GM12878 (cell line): ENCODE results near the gene AARSD1. TPM values are rescaled to one million over a fixed set of nuclear protein-coding genes. Genes with fewer than 3 reads are reported as not detected.

ENCODE experiments used
- ATAC-seq: fragments of 200-7000 bp; cut with Tn5 transposase; 3 replicates; pipeline ENCODE4 v1.9.1; 2020; ENCODE audit warnings: mild to moderate bottlenecking, moderate library complexity
- BruUV-seq: library from RNA; stranded (reverse); fragments of 400-500 nt; replicated peaks from 2 replicates; lab custom pipeline; 2021; lab: Mats Ljungman, UMichigan
- CTCF ChIA-PET: fragments of 300-600 bp; sonication (Branson Sonifier 250); formaldehyde crosslinking; extraction: SDS; loops from one replicate; lab custom pipeline; 2021; ENCODE audit warnings: inconsistent platforms; lab: Yijun Ruan, JAX
- POLR2A ChIA-PET: fragments of 350-600 bp; formaldehyde crosslinking; extraction: SDS; loops from one replicate; lab custom pipeline; 2021; ENCODE audit warnings: inconsistent platforms; lab: Charles Lee
- RAD21 ChIA-PET: fragments of 300-600 bp; sonication (Branson Sonifier 250); formaldehyde crosslinking; loops from one replicate; lab custom pipeline; 2023; ENCODE audit warnings: antibody characterized with exemption; ENCODE audit not compliant: unreplicated experiment; lab: Charles Lee
- SMC1A ChIA-PET: fragments of 300-600 bp; sonication (Branson Sonifier 250); formaldehyde crosslinking; loops from one replicate; lab custom pipeline; 2023; ENCODE audit not compliant: unreplicated experiment, uncharacterized antibody; lab: Charles Lee
- DNase-seq: peaks from one replicate; pipeline ENCODE4 v3.0.0-alpha.2; 2011; ENCODE audit warnings: low read depth, low spot score
- FAIRE-seq: peaks from 3 replicates; lab custom pipeline; 2011; peaks lifted over from hg19 to GRCh38; lab: Jason Lieb, UNC
- H2AFZ ChIP-seq: 2 replicates; pipeline ENCODE4 v1.6.0; 2011; ENCODE audit warnings: low read depth, low read length, control low read depth; ENCODE audit not compliant: control insufficient read depth
- H3K27ac ChIP-seq: 2 replicates; pipeline ENCODE4 v1.5.1; 2011; ENCODE audit warnings: control low read depth; ENCODE audit not compliant: control insufficient read depth, insufficient read depth
- H3K27me3 ChIP-seq, 2 experiments: replicated peaks in 1 of 2; 2 replicates each; pipeline versions ENCODE4 v1.6.0 to v1.6.1; 2011; ENCODE audit warnings: low read length in 1 of 2; ENCODE audit not compliant: control insufficient read depth in 2 of 2, insufficient read depth in 2 of 2
- H3K36me3 ChIP-seq, 2 experiments: 2 replicates each; pipeline ENCODE4 v1.5.1; 2011; ENCODE audit warnings: low read length in 1 of 2; ENCODE audit not compliant: control insufficient read depth in 2 of 2, insufficient read depth in 2 of 2
- H3K4me1 ChIP-seq: 2 replicates; pipeline ENCODE4 v1.6.1; 2011; ENCODE audit warnings: mild to moderate bottlenecking, low read length, moderate library complexity, mixed read lengths; ENCODE audit not compliant: control insufficient read depth, insufficient read depth
- H3K4me2 ChIP-seq: 2 replicates; pipeline ENCODE4 v1.6.0; 2011; ENCODE audit warnings: control low read depth; ENCODE audit not compliant: control insufficient read depth, insufficient read depth
- H3K4me3 ChIP-seq: fragments of 200-600 bp; sonication (generic); 2 replicates; pipeline ENCODE4 v1.5.1; 2016
- H3K79me2 ChIP-seq: 2 replicates; pipeline ENCODE4 v1.6.0; 2011; ENCODE audit warnings: low read length; ENCODE audit not compliant: control insufficient read depth, insufficient read depth
- H3K9ac ChIP-seq: 2 replicates; pipeline ENCODE4 v1.8.0; 2011; ENCODE audit warnings: low read length, control low read depth, mixed read lengths; ENCODE audit not compliant: control insufficient read depth, insufficient read depth
- H3K9me3 ChIP-seq: replicated peaks from 3 replicates; pipeline ENCODE4 v1.5.1; 2011; ENCODE audit warnings: mild to moderate bottlenecking, low read length; ENCODE audit not compliant: control insufficient read depth, insufficient read depth
- H4K20me1 ChIP-seq: 2 replicates; pipeline ENCODE4 v1.6.0; 2011; ENCODE audit not compliant: control insufficient read depth, insufficient read depth
- BHLHE40 ChIP-seq, 2 experiments: fragments of 450-650 bp in 1 of 2; IDR thresholded peaks; 2 replicates each; pipeline ENCODE4 v1.6.1; 2011 to 2017; ENCODE audit warnings: low read depth in 2 of 2, borderline replicate concordance in 1 of 2, improper control_type of control experiment in 1 of 2, low read length in 1 of 2, mild to moderate bottlenecking in 1 of 2
- CEBPB ChIP-seq, 2 experiments: fragments of 150-350 bp in 1 of 2; IDR thresholded peaks; 2 replicates each; pipeline ENCODE4 v1.6.1; 2012 to 2014; ENCODE audit warnings: low read depth in 2 of 2, low read length in 2 of 2, borderline replicate concordance in 1 of 2, inconsistent platforms in 1 of 2
- CREB1 ChIP-seq: IDR thresholded peaks from 2 replicates; pipeline ENCODE4 v1.6.1; 2012; ENCODE audit warnings: low read depth, mild to moderate bottlenecking, inconsistent platforms
- DPF2 ChIP-seq: fragments of 450-650 bp; IDR thresholded peaks from 2 replicates; pipeline ENCODE4 v1.6.1; 2017; ENCODE audit warnings: mild to moderate bottlenecking
- FOXK2 ChIP-seq: fragments of 450-650 bp; IDR thresholded peaks from 2 replicates; pipeline ENCODE4 v1.6.1; 2017; ENCODE audit warnings: mild to moderate bottlenecking, moderate library complexity
- KAT2A ChIP-seq: conservative IDR thresholded peaks from 2 replicates; pipeline ENCODE4 v1.6.1; 2011; ENCODE audit warnings: low read depth, low read length; ENCODE audit not compliant: control insufficient read depth
- MYC ChIP-seq: IDR thresholded peaks from 2 replicates; pipeline ENCODE4 v1.6.1; 2011; ENCODE audit warnings: mild to moderate bottlenecking, low read length, moderate library complexity, inconsistent platforms; ENCODE audit not compliant: insufficient read depth, insufficient replicate concordance, insufficient read length, severe bottlenecking
- NFXL1 ChIP-seq: fragments of 450-650 bp; IDR thresholded peaks from 2 replicates; pipeline ENCODE4 v1.6.1; 2017; ENCODE audit warnings: antibody characterized with exemption, mild to moderate bottlenecking, borderline replicate concordance
- PML ChIP-seq: IDR thresholded peaks from 2 replicates; pipeline ENCODE4 v1.6.1; 2012; ENCODE audit warnings: low read length, inconsistent platforms
- POLR2AphosphoS5 ChIP-seq: IDR thresholded peaks from 2 replicates; pipeline ENCODE4 v1.6.1; 2011; ENCODE audit warnings: mild to moderate bottlenecking, low read length, inconsistent platforms
- SREBF1 ChIP-seq: IDR thresholded peaks from 2 replicates; pipeline ENCODE4 v1.6.1; 2012; ENCODE audit warnings: mild to moderate bottlenecking, low read length
- SREBF2 ChIP-seq: IDR thresholded peaks from 2 replicates; pipeline ENCODE4 v1.6.1; 2012; ENCODE audit warnings: mild to moderate bottlenecking, low read length
- TCF3 ChIP-seq: IDR thresholded peaks from 2 replicates; pipeline ENCODE4 v1.6.1; 2012; ENCODE audit warnings: low read depth, mild to moderate bottlenecking, low read length, borderline replicate concordance; ENCODE audit not compliant: insufficient read depth
- ZNF24 ChIP-seq: fragments of 450-650 bp; IDR thresholded peaks from 2 replicates; pipeline ENCODE4 v1.6.1; 2017; ENCODE audit warnings: antibody characterized with exemption, mild to moderate bottlenecking
- ZNF274 ChIP-seq: IDR thresholded peaks from one replicate; pipeline ENCODE4 v1.8.0; 2011; ENCODE audit not compliant: insufficient read length, insufficient read depth
- WGBS: methylation state at CpG from one replicate; pipeline ENCODE4 v1.1.6; 2016; ENCODE audit warnings: low lambda C conversion rate; ENCODE audit not compliant: insufficient replicate concordance, insufficient coverage; ENCODE audit errors: missing lambda C conversion rate; 5-methylcytosine and 5-hydroxymethylcytosine counted together
- in situ Hi-C: fragments of 300-500 bp; cut with MboI; formaldehyde crosslinking; loops from 9 replicates; pipeline ENCODE4 v1.14.3; 2018; ENCODE audit warnings: mixed read lengths
- intact Hi-C: fragments of 100-400 bp; cut with micrococcal nuclease; formaldehyde crosslinking; loops from one replicate; pipeline ENCODE4 v1.14.2; 2022; ENCODE audit not compliant: unreplicated experiment
- polyA plus RNA-seq, 11 experiments: library from polyadenylated mRNA; depleted of rRNA in 4 of 11; unstranded in 6 of 11; stranded (reverse) in 5 of 11; fragments of >200 nt; fragmentation: Nextera tagmentation in 4 of 11; fragmentation: Illumina TruSeq in 1 of 11; extraction: Ambion mirVana in 4 of 11; extraction: Trizol in 1 of 11; gene quantifications; 1 replicate in 1 of 11; 2 replicates in 10 of 11; pipeline versions ENCODE4 v1.2.1 to v1.2.3, GENCODE V29; 2011 to 2016; ENCODE audit warnings: inconsistent platforms in 2 of 11, missing spikeins in 2 of 11, low read depth in 1 of 11
- total RNA-seq, 4 experiments: library from RNA; depleted of rRNA in 3 of 4; stranded (reverse); fragments of >200 nt in 3 of 4; fragmentation: Illumina TruSeq in 1 of 4; extraction: Trizol in 1 of 4; gene quantifications; 2 replicates each; pipeline versions ENCODE4 v1.2.1 to v1.2.3, GENCODE V29; 2013 to 2021
- TF ChIP-seq, protein P1 (sequence below): fragments of 450-650 bp; formaldehyde crosslinking; IDR thresholded peaks from 2 replicates; pipeline ENCODE4 v1.4.0; 2020; ENCODE audit warnings: mild to moderate bottlenecking, moderate library complexity
- TF ChIP-seq, protein P2 (sequence below): fragments of 450-650 bp; formaldehyde crosslinking; IDR thresholded peaks from 2 replicates; pipeline ENCODE4 v1.4.0; 2022; ENCODE audit warnings: mild to moderate bottlenecking, moderate library complexity

Gene AARSD1
- total and polyA plus RNA-seq, 10 of the 15 experiments (the other 5 are each of a cell fraction or from before 2014, with no cell fraction given) = 32.2 to 86.2 (median 52.8) TPM

DNA sequence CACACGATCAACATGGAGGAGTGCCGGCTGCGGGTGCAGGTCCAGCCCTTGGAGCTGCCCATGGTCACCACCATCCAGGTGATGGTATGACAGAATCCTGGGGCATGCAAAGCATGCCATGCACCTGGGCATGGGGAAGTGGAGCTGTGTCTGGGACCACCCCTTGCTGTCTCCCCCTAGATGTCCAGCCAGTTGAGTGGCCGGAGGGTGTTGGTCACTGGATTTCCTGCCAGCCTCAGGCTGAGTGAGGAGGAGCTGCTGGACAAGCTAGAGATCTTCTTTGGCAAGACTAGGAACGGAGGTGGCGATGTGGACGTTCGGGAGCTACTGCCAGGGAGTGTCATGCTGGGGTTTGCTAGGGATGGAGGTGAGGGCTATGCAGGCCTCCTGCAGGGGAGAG lies 49.0 kb upstream of the AARSD1 start:
- 95% methylated on average over 8 of the region's 8 CpGs for WGBS
- CTCF ChIA-PET = no interaction called here
- in situ Hi-C loops = loop anchor here (5.0 kb wide), 1 partner anchor 324 kb away; no protein-coding TSS in a partner anchor

More for the DNA sequence above, 49.0 kb upstream of the AARSD1 start:
- TF ChIP-seq MYC (no peak), FOXK2 (no peak), TCF3 (no peak), SREBF2 (no peak), PML (no peak), BHLHE40 (IDR thresholded peaks at IDR 0.05; ENCODE audit: borderline replicate concordance in 1 of 2, low read depth in 2 of 2, low read length in 1 of 2) (no peak), CREB1 (no peak), KAT2A (no peak), SREBF1 (no peak), ZNF274 (no peak), CEBPB (IDR thresholded peaks at IDR 0.05; ENCODE audit: borderline replicate concordance in 1 of 2, low read depth in 2 of 2, low read length in 2 of 2) (no peak), DPF2 (no peak), NFXL1 (no peak), POLR2AphosphoS5 (no peak), ZNF24 (no peak)
- TF ChIP-seq, protein P1, sequence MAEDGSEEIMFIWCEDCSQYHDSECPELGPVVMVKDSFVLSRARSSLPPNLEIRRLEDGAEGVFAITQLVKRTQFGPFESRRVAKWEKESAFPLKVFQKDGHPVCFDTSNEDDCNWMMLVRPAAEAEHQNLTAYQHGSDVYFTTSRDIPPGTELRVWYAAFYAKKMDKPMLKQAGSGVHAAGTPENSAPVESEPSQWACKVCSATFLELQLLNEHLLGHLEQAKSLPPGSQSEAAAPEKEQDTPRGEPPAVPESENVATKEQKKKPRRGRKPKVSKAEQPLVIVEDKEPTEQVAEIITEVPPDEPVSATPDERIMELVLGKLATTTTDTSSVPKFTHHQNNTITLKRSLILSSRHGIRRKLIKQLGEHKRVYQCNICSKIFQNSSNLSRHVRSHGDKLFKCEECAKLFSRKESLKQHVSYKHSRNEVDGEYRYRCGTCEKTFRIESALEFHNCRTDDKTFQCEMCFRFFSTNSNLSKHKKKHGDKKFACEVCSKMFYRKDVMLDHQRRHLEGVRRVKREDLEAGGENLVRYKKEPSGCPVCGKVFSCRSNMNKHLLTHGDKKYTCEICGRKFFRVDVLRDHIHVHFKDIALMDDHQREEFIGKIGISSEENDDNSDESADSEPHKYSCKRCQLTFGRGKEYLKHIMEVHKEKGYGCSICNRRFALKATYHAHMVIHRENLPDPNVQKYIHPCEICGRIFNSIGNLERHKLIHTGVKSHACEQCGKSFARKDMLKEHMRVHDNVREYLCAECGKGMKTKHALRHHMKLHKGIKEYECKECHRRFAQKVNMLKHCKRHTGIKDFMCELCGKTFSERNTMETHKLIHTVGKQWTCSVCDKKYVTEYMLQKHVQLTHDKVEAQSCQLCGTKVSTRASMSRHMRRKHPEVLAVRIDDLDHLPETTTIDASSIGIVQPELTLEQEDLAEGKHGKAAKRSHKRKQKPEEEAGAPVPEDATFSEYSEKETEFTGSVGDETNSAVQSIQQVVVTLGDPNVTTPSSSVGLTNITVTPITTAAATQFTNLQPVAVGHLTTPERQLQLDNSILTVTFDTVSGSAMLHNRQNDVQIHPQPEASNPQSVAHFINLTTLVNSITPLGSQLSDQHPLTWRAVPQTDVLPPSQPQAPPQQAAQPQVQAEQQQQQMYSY (CRISPR knock-in tag) = no peak
- TF ChIP-seq, protein P2, sequence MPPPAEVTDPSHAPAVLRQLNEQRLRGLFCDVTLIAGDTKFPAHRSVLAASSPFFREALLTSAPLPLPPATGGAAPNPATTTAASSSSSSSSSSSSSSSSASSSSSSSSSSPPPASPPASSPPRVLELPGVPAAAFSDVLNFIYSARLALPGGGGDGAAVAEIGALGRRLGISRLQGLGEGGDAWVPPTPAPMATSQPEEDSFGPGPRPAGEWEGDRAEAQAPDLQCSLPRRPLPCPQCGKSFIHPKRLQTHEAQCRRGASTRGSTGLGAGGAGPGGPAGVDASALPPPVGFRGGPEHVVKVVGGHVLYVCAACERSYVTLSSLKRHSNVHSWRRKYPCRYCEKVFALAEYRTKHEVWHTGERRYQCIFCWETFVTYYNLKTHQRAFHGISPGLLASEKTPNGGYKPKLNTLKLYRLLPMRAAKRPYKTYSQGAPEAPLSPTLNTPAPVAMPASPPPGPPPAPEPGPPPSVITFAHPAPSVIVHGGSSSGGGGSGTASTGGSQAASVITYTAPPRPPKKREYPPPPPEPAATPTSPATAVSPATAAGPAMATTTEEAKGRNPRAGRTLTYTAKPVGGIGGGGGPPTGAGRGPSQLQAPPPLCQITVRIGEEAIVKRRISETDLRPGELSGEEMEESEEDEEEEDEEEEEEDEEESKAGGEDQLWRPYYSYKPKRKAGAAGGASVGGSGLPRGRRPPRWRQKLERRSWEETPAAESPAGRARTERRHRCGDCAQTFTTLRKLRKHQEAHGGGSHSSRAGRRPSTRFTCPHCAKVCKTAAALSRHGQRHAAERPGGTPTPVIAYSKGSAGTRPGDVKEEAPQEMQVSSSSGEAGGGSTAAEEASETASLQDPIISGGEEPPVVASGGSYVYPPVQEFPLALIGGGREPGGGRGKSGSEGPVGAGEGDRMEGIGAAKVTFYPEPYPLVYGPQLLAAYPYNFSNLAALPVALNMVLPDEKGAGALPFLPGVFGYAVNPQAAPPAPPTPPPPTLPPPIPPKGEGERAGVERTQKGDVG = no peak
- H3K4me2 ChIP-seq = no peak overlapping the region
- SMC1A ChIA-PET = interaction anchor here (0.7 kb wide), 1 partner anchor 11 kb away, joined by 3 read pairs; no protein-coding TSS in a partner anchor
- RAD21 ChIA-PET = no interaction called here
- no peak overlapping the region for H3K9ac ChIP-seq
- DNase-seq (no peak), FAIRE-seq (no peak), ATAC-seq (no peak)
- intact Hi-C loops = no loop called here
- H3K4me1 ChIP-seq = peaks cover 8% of the 10 kb centered on the region
- BruUV-seq = no TSS peak
- H4K20me1 ChIP-seq = no peaks in the 10 kb centered on the region
- H3K27ac ChIP-seq = no peak overlapping the region
- no peaks in the 10 kb centered on the region for H3K27me3 ChIP-seq
- H3K36me3 ChIP-seq = peaks cover 8 to 21% of the 10 kb centered on the region in 2 experiments
- H3K9me3 ChIP-seq = no peaks in the 10 kb centered on the region
- H3K4me3 ChIP-seq = no peak overlapping the region
- H2AFZ ChIP-seq = no peak overlapping the region
- H3K79me2 ChIP-seq = peaks cover 14% of the 10 kb centered on the region
- POLR2A ChIA-PET = interaction anchor here (1.2 kb wide), 1 partner anchor 15 kb away, joined by 4 read pairs; the partner anchor contains the start of gene RPL27
